Measurements from ENCODE around the gene KIR2DL1.
"Not testable (repeated sequence)": the region's sequence is repeated elsewhere in the genome, so short reads cannot be mapped to it uniquely, and the experiment has no call there.

- TF ChIP-seq CTCF (IDR thresholded peaks at IDR 0.05; ENCODE audit: low read depth, low read length); POLR2A (IDR thresholded peaks at IDR 0.05; ENCODE audit: extremely low read depth, insufficient read length); MAX (IDR thresholded peaks at IDR 0.05; ENCODE audit: low read depth, low read length): not testable (repeated sequence)
Observed at GRCh38 chr19:54775830-54776229, 6.2 kb downstream of the KIR2DL1 start.
